Mesenteric fat pad (tissue), 1 donor: Measurements from ENCODE around the gene GPR183. TPM values are rescaled to one million over a fixed set of nuclear protein-coding genes. Genes with fewer than 3 reads are reported as not detected.

Experiments used
- DNase-seq: peaks from one replicate; pipeline ENCODE4 v3.0.0-alpha.2; 2020; ENCODE audit warnings: low spot score
- total RNA-seq: library from RNA; stranded (reverse); fragmentation: NEBNext Ultra II Directional; extraction: Animal tissue kit (Norgen Biotek cat#: 25700); gene quantifications from one replicate; pipeline ENCODE4 v1.2.1, GENCODE V29; 2021
- donor health status: DM: yes; HTN: yes; CAD: no.

Gene GPR183
- total RNA-seq, 1 donor from 2014 or later = 32.6 TPM

- DNase-seq = no peak
Observed at GRCh38 chr13:99313501-99313900, 6.3 kb upstream of the GPR183 start.

- DNase-seq = no peak
Observed at GRCh38 chr13:99312493-99312883, 5.3 kb upstream of the GPR183 start.

DNA sequence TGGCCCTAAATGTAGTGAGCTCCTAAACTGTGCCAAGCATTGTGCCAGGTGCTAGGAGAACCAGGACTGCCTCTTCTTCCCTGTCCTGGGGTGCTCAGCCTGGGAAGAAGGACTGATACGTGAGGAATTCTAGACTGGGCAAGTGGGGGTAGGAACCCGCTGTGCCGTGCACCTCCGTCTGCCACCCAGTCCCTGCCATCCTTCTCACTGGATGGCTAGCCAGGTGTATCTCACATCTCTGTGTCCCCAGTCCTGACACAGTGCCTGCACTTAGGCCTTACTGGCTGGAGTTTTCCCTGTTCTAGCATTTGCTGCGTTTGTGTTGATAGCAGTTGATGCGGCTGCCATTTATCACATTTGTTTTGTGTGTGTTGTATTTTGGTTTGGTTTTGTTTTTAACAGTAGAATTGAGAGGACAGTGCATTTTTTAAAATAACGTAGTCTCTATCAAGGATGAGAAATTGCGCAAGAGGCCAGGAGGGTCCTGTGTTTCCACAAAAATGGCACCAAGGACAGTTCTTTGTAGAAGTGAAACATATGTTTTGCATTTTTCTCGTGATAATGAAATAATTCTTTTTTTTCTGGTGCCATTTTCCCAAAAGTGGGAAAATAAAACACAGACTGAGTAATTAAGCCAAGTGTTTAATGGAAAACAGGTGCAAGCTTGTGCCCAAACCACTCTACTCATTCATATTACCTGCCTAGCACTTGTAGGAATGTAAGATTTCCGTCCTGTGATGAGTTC is 4.7 kb upstream of the GPR183 start:
- no peak for DNase-seq

DNA sequence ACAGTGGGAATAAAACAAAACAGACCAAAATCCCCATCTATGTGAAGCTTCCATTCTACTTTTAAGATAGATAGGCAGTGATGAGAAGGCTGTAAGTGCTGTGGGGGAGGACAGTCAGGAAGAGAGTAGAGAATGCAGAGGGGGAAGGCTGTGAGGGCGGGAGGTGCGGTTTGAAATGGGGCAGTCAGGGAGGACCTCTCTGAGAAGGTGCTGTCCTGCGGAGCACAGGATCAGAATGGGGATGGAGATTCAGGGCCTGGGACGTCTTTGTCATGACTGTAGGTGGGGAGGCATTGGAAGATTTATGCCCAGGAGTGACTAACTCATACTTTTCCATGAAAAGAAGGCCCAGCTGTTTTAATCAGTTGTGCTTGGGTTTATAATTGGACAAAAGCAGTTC is 3.9 kb upstream of the GPR183 start:
- no peak for DNase-seq

DNA sequence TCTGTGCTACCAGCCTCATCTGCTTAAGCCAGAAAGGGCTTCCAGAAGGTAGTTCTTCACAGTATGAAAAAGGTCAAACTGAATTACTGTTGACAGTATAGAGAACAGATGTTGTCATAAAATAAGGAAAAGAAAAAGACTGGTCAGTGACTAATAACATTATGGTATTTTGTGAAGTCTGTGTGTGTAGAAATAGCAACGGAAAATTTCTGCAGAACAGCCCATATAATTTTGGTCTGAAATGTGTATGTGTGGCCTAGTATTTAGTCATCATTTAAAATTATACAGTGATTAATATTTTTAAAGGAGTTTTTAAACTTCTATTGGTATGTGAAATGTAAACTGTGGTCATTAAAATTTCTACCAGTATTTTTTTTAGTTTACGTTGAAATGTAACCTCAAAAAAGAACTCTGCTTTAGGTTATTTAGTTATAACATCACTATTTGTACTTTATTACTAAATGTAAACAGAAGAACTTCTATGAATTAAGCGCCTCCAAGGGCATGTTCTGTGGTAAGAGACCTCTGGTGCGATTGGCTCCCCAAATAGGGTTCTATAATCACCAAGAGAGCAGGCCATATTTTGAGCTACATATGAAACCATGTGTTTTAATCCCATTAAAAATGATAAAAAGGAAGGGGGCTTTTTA is 3.3 kb upstream of the GPR183 start:
- no peak for DNase-seq

GRCh38 chr13:99308471-99309087 is 1.4 kb upstream of the GPR183 start:
- DNase-seq = no peak

DNA sequence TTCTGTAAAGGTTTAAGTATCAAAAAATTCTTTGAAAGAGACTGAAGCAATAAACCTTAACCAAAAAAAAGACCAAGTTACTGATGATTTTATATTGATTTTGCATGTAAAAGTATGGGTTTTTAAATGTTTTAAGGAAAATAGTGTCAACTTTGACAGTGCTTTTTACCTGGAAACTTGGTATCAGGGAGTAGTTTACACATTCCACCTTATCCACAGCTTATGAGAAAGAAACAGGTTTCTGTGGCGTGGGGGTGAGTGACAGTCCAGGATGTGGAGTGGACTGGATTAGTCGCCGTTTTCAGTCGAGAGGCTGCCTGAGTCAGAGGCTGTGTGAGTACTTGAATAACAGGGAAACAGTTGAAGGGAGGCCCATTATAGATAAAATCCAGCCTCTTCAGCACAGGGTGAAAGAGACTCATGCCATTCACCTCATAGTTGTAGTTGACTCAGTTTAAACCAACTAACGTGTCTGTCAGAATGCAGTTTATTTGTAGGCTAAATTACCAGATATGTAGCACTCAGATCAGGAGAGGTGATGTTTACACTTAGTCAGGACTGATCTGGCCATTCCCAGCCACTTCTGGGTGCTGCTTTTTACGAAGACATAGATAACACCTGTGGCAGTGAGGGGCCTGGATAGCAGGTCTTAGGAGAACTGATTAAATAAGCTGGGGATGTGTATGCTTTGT is 595 bp upstream of the GPR183 start:
- no peak for DNase-seq

GRCh38 chr13:99305566-99305965 is 1.6 kb downstream of the GPR183 start:
- DNase-seq = no peak

GRCh38 chr13:99305158-99305557 is 2.0 kb downstream of the GPR183 start:
- no peak for DNase-seq

DNA sequence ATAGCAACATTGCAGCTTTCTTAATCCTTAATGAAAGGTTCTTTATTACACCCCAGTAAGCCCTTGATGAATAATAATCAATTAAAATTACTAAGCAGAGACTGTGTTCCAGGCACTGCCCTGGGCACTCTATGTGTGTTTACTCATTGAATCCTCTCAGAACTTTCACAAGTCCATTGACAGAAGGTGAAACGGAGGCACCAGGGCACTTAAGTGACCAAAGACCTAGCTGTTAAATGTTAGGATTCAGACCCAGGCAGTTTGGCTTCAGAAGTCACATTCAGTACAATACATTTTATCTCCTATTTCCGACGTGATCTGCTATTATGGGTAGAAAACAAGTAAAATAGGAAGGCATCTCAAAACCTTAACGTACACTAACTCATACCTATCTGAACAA is 2.7 kb downstream of the GPR183 start:
- DNase-seq = no peak

- no peak for DNase-seq
Observed at GRCh38 chr13:99303863-99304521, 3.2 kb downstream of the GPR183 start.

- DNase-seq = no peak
Observed at GRCh38 chr13:99302637-99303505, 4.3 kb downstream of the GPR183 start.

DNA sequence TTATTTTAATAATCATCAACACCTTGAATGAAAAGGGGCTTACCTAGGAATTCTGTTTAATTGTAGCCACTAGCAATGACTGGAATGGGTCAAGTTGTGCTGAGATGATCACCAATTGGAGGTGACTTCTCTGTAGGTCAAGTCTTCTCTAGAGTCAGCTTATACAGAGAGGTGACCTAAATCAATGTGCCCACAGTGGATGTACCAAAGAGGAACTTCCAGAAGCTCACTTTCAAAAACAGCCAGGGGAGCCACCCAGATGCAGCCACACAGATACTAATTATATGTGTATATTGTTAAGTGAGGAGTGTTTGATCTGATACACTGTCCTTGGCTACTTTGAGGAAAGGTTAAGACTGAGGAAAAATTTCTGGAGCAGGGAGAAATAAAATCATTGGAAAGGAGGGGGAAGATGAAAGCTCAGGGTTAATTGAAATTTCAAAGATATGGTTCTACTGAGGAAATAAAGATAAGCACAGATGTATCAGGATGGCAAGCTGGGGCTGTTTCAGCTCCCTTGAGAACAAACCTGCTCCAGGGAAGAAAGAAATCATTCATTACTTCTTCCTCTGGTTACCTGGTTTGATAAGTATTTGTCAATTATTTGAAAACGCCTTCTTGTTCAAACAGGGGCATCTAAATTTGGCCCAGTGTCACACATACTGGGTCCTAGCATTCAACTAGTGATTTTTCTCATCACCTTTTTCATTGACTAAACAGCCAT is 5.1 kb downstream of the GPR183 start:
- no peak for DNase-seq

DNA sequence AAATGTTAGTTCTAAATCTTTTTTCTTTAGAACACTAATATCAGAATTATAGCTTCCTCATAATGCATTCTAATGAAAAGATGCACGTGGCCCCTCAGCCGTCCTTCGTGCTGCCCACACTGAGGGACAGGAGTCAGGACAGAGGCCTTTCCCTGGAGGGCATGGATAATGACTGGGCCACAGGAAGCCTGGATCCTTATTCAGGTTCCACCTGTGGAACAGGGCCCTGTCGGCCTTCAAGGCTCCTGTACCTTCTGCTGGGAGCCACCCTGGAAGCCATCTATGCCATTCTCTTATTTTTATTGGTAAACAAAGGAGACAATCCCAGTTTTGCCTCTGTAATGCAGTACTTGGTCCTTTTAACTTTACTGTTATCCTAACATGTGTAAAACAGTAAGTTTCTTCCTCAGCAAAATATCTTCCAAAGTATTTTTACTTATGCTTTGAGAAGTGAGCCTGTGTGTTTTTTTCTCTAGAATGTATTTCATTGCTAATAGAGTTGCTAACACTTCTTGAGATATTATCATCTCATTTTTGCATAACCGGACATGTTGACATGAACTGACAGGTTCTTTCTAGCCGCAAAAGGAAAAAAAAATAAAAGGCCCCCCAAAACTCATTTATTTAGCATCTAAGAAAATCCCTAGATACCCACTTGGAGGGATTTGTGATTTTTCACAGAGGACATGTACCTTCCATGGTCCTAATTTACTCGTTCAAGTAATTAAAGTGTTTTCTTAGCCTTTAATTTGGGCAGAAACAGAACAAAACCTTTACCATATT is 6.0 kb downstream of the GPR183 start:
- DNase-seq = no peak

DNA sequence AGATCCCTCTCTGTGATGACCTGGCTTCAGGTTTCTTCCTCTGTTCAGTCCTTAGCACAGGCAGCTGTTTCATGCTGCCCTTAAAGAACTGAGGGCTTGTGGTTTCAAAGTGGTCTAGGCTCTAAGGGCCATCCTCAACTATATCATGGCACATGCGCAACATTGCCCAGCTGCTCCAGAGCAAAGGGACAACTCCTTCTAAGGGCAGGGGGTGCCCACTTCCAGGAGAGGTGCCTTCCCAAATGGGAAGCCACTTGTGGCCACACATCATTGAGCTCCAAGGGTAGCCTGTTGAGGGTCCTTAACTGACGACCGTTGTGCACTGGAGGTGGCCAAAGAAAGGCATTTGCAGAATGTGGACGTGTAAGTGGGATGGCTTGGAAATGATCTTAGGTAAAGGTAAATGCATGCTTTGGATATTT is 7.3 kb downstream of the GPR183 start:
- no peak for DNase-seq

DNA sequence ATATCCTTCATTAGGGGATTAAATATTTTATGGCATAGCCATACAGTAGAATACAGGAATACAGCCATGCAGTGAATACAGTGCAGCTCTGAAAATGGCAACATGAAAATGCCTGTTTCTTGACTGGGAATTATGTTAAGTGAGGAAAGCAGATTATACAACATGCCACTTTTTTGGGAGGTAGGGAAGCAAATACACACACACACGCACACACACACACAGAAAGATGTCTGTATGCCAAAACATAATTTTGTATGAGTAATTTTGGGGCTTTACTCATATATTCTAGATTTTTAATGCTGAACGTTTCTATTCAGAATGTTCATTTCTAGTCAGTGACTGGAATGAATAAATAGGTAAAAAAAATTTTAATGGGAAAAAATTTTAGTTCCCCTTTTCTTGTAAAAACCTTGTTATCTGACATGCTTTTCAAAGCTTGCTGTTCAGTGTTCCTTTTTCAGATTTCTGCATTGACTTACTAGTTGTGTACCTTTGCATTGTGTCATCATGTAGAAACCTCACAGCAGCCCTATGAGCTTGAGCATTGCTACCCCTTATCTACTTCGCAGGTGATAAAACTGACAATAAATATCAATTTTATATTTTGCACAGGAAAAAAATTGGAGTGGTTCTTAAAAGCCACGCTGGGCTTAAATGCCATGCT is 7.8 kb downstream of the GPR183 start:
- no peak for DNase-seq

DNA sequence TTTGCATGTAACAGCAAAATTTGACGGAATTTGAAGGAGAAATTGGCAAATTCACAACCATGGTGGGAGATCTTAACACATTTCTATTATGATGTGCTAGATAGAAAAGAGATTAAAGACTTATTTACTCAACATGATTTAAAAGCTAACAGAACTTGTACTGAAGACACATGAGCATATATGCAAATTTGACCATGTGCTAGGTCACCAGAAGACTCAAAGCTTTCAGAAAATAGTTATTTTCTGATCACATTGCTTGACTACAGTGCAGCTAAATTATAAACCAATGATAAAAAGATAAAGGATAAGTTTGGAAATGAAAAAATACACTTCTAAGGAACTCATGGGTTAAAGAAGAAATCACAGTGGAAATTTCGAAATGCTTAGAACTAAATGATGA is 9.1 kb downstream of the GPR183 start:
- DNase-seq = no peak

DNA sequence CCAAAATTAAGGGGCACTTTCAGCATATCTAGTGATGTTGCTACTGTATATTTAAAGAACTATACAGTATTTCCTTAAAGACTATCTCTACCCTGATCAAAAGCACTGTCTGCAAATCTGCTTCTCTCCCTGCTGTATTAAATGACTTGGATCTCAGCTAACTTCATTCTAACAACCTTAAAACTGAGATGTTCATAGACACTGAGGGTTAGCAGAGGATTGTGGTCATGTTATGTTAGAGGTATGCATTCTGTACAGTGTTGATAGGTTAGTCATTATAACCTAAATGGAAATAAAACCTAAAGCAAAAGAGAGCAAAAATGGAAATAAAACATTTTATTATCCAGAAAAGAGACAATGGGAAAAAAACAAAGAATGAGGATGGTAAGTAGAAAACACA is 9.9 kb downstream of the GPR183 start:
- DNase-seq = no peak
